GM21447 (cell line): ENCODE measurements around the gene SLC2A9.
"Not testable (repeated sequence)": the region's sequence is repeated elsewhere in the genome, so short reads cannot be mapped to it uniquely, and the experiment has no call there.

ENCODE experiments used
- ATAC-seq: cut with Tn5 transposase; IDR thresholded peaks from one replicate; pipeline ENCODE4 v1.9.1; 2021; ENCODE audit not compliant: unreplicated experiment

The SLC2A9 gene

DNA sequence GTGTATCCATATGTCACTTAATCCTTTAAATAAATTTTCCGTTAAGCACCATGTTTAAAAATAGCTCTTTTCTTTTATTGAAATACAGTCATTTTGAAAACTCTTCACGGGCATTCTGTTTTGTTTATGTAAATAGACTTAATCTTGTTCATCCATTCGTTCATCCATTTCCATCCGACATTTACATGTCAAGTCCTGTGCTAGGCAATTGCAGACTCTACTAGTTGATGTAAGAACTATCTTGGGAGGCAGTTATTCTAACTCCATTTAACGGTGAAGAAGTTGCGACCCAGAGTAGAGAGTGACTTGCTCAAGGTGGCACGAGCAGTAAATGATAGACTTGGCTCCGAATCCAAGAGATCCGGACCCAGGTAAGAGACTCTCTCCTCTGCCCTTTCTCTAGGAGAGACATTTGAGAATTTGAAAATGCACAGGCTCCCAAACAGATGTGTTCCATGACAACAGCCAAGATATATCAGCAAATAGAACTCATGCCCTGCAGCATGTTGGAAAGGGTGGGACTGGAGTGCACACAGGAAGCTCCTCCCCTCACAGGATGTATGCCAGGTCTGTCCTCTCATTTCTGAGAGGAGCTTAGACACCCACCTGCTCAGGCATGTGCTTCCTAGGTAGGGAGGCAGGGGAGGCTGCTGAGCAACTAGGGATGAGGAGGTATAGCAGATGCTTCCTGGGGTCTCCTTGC is 175.4 kb downstream of the SLC2A9 start:
- ATAC-seq: no peak

DNA sequence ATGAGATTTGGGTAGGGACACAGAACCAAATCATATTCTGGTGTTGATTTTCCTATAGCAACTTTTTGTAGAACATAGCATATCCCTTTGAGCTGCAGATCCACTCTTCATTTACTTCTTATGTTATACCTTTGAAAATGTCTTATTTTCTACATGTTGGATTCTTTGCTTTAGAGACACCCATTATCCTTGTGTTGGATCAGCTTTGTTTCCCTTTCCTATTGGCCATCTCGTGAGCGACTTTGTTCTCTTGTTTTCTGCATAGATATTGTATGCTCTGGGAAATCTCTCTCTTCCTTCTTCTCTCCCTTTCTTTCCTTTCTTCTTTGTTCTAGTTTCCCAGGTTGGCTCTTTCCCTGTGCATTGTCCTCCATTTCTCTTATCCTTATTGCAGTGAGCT is 180.2 kb downstream of the SLC2A9 start:
- ATAC-seq: no peak

- no peak for ATAC-seq
These were observed 185.9 kb downstream of the SLC2A9 start for GRCh38 chr4:9835430-9835829.

- ATAC-seq: no peak
These were observed 187.9 kb downstream of the SLC2A9 start for GRCh38 chr4:9833421-9833820.

GRCh38 chr4:9832640-9833039 is 188.7 kb downstream of the SLC2A9 start:
- ATAC-seq: no peak

DNA sequence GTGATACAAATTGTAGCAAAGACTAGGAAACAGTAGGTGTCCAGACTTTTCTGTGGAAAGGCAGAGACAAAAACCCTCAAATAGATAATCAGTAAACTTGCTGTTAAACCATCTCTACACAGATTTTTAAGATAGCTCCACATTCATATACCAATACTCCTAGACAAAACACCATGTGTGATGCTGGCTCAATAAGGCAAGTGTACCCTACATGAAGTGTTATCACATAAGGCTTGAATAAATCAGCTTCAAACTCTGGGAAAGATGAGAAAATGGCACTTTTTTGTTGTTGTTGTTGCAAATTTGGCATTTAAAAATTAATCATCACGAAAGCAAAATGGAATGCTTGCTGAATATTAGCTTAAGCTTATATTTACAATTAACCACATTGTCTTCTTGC is 194.7 kb downstream of the SLC2A9 start:
- ATAC-seq: no peak

DNA sequence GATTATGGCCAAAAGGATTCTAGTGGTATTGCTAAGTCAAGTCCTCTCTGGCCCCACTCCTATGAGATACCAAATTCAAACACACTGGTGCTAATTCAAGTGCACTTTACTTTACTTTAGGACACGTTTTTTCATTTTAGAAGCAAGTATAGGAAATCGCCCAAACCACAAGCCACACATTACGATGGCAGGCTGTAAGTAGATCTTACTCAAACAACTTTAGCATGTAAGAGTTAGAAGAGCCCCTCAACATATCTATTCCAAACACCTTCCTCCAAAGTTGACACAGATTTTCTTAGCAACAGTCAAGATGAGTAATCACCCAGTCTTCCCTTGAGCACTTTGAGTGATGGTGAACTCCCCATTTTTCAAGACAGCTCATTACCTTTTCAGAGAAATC is 196.2 kb downstream of the SLC2A9 start:
- no peak for ATAC-seq

GRCh38 chr4:9820343-9820742 is 201.0 kb downstream of the SLC2A9 start:
- ATAC-seq: no peak

GRCh38 chr4:9816285-9816684 is 205.0 kb downstream of the SLC2A9 start:
- no peak for ATAC-seq

DNA sequence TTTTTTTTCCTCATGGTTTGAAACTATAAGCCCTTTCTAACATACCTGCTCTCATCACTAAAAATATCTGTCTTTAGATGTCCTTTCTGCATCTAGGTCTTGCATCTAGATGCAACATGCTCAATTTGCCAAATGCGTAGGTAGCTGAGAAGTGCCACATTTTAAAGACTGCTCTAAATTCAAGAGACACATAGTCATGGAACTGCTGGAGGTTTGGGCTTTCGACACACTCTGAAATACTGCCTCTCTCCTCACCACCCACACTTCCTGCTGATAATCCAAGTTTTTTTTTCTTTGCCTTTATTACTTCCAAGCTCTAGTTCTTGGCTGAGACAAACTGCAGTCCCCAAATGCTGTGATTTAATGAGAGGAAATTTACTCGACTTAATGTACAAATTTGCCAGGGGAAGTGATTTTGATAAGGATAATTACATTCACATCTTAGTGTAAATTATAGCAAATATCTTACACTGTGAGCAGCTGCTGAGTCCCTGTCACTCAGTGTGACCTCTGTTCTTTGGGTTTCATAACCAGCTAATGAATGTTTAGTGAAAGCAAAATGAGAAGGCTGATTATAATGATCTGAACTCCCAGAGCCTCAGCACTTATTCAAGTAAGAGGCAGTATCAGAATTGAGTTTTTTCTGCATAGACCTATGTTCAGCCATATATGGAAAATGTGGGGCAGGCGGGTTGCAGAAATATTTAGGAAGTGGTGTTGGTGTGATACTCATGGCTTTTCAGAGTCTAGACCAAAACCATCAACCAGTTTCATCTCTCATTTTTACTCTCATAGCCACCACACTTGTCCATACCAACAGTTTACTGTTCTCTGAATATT is 208.6 kb downstream of the SLC2A9 start:
- ATAC-seq: peak; percentile 96

GRCh38 chr4:9811806-9812205 is 209.5 kb downstream of the SLC2A9 start:
- ATAC-seq: no peak

GRCh38 chr4:9808077-9808476 is 213.2 kb downstream of the SLC2A9 start:
- ATAC-seq: no peak

- ATAC-seq: no peak
These were observed 216.4 kb downstream of the SLC2A9 start for GRCh38 chr4:9804918-9805317.

DNA sequence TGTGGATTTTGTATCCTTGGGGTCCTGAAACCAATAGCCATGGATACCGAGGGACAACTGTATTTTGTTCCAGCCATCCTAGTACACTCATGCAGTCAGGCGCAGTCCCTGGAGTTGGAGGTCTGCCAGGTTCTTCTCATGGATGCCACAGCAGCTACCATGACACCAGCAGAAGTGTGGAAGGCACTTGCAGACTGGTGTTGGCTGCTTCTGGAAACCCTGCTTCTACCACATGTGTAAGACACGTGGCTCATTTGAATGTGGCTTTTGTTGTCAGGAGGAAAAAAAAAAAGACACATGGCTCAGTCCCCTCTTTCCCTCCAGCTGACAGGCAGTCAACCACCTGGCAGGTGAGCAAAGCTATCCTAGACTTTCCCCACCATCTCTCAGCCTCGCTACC is 220.4 kb downstream of the SLC2A9 start:
- ATAC-seq: no peak

DNA sequence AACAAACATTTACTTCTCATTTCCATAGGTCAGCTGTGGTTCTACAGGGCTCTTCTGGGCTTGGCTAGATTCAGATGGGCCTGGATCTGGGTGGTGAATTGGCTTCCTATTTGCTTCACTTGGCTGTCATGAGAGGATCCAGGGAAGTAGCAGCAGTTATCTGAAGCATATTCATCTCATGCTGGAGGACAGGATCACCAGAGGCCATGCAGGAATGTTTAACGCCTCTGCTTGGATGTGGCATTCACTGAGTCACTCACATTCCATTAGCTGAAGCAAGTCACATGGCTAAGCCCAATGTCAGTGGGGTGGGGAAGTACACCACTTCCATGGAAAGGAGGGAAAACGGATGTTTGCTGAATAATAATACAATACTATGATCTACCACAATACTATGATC is 224.7 kb downstream of the SLC2A9 start:
- not testable (repeated sequence) for ATAC-seq

GRCh38 chr4:9792381-9792780 is 228.9 kb downstream of the SLC2A9 start:
- no peak for ATAC-seq

- ATAC-seq: not testable (repeated sequence)
These were observed 235.4 kb downstream of the SLC2A9 start for GRCh38 chr4:9785891-9786290.

DNA sequence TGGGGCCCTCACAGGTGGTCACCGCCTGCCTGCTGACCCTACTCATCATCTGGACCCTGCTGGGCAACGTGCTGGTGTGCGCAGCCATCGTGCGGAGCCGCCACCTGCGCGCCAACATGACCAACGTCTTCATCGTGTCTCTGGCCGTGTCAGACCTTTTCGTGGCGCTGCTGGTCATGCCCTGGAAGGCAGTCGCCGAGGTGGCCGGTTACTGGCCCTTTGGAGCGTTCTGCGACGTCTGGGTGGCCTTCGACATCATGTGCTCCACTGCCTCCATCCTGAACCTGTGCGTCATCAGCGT is 239.2 kb downstream of the SLC2A9 start:
- no peak for ATAC-seq

DNA sequence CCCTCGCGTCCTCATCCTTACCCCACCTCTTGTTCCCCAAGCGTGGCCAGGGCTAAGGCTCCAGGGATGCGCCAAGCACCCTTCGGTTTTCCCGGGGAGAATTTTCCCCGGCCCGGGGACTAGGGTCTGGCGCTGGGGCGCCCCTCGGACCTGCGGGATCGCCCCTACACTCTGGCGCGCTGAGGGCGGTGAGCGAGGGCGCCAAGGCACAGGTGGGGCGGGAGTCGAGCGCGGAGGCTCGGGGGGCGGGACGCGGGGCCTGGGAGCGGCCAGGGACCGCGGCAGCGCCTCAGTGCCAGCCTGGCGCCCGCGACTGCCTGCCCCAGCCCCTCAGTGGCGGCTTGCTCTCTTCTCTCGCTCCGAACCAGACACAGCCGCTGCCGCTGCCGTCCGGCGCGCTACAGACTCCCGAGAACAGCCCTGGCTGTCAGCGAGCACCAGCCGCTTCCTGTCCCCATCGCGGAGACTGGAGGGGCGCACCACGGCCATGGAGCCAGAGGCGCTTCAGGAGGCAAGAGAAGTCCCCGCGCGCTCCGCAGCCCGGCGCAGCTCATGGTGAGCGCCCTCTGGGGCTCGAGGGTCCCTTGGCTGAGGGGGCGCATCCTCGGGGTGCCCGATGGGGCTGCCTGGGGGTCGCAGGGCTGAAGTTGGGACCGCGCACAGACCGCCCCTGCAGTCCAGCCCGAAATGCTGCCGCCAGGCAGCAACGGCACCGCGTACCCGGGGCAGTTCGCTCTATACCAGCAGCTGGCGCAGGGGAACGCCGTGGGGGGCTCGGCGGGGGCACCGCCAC is 239.8 kb downstream of the SLC2A9 start, which contains the start of gene DRD5:
Gene DRD5 (plus strand): TSS at position 292 of the 793 bp plus-strand sequence. CDS start 396 bp downstream, at position 688.
- ATAC-seq: no peak
